ENCODE results near the gene FCHSD2. TPM values are rescaled to one million over a fixed set of nuclear protein-coding genes. Genes with fewer than 3 reads are reported as not detected.
"Not testable (repeated sequence)": the region's sequence is repeated elsewhere in the genome, so short reads cannot be mapped to it uniquely, and the experiment has no call there.

Gene FCHSD2
- total RNA-seq, 1 donor from 2014 or later = 32.7 TPM

DNA sequence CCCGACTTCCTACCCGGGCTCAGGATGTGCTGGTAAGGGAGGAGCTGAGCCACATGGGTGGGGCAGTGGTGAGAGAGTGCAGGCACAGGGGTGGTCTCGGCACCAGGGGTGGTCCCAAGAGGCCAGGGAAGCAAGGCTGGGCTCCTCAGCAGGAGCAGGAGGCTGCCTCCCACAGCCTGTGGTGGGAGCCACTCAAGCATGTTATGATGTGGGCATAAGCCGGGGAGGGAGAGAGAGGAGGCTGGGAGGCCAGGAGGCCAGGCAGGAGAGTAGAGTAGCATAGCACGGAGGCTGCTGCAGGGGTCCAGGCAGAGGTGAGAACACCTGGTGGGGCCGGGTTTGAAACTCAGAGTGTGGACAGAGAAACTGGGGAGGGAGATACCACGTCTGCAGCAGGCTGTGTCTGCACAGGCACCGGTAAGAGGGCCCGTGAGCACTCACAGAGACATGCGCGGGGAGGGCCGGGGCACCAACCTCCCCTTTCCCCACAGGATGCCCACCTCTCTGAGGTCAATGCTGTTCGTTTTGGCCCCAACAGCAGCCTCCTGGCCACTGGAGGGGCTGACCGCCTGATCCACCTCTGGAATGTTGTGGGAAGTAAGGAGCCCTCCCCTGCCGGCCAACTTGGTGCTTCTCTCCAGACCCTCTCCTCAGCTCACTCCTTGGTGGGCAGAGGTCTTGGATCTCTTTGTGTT lies 317.2 kb downstream of the FCHSD2 start:
- intact Hi-C loops (cut with micrococcal nuclease) = no loop called here
- ATAC-seq (no peak), DNase-seq (no peak)

DNA sequence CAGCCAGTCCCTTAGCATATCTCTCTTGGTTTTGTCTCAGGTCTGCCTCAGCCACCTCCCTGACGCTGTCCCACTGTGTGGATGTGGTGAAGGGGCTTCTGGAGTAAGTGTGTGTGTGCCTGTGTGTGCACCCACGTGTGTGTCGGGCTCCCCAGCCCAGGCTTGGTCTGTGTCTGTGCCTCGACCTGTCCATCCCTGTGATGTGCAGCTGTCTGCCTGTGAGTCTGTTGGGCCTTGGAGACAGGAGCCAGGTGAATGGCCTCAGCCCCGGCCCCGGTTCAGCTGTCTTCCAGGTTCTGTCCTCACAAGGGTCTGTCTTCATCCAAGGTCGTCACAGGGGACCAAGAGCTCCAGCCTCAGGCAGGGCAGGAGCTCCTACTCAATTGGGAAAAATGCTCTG lies 318.1 kb downstream of the FCHSD2 start:
- intact Hi-C loops (cut with micrococcal nuclease) = no loop called here
- DNase-seq (no peak), ATAC-seq (no peak)

DNA sequence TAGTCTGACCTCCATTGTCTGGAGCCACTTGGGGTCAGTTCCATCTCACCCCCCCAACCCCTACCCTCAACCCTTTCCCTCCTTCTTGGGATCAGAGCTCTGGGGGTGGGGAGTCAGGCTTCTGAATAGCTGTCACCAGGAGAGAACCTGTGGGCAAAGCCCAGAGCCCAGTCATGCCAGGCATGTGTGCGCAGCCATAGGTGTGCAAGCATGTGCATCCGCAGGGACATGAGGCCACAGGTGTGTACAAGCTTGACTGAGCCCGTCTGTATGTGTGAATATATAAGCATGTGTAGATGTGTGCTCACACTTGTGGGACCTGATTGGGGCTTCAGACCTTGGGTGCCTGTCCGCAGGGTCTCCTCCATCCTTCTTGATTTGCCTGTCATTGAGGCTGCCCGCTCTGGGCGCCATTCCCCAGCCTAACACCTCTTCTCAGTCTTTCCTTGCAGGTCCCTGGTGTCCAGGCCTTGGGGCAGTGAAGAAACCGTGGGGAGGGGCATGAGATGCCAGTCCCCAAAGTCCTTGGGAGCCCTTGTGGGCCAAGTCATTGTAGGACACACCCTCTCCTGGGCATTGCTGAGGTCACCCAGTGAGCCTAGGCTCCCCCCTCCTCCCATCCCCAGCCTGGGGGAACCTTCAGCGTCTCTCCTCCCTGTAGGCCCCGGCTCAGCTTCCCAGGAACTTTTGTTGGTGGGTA lies 318.9 kb downstream of the FCHSD2 start:
- intact Hi-C loops (cut with micrococcal nuclease) = no loop called here
- ATAC-seq (no peak), DNase-seq (no peak)

DNA sequence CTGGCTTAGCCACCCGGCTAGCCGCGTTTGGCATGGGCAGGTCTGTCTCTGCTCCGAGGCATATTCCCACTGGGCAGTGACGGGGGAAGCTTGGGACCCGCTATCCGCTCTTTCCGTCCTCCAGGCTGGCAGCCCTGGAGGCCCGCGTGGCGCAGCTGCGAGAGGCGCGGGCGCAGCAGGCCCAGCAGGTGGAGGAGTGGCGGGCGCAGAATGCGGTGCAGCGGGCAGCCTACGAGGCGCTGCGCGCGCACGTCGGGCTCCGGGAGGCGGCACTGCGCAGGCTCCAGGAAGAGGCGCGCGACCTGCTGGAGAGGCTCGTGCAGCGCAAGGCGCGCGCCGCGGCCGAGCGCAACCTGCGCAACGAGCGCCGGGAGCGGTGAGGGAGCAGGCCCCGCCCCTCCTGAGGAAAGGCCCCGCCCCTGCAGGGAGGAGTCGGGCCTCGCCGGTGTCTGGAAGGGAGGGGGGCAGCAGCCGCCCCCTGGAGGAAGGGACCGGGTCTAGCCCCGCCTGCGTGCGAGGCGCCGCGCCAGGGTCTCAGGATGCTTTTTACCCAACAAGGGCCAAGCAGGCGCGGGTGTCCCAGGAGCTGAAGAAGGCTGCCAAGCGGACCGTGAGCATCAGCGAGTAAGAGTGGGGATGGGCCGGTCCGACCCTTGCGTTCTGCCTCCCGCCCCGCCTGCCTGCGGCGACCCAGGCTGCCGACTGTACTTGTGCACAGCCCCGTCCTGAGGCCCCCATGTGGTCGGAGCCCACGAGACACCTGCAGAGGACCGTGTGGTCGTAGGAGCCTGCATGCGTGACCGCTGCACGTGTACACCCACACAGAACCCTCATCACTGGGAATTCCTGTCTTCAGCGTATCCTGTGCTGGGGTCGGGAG lies 320.0 kb downstream of the FCHSD2 start:
- DNase-seq (peak; percentile 94), ATAC-seq (peak; percentile 84)
- intact Hi-C loops (cut with micrococcal nuclease) = no loop called here

DNA sequence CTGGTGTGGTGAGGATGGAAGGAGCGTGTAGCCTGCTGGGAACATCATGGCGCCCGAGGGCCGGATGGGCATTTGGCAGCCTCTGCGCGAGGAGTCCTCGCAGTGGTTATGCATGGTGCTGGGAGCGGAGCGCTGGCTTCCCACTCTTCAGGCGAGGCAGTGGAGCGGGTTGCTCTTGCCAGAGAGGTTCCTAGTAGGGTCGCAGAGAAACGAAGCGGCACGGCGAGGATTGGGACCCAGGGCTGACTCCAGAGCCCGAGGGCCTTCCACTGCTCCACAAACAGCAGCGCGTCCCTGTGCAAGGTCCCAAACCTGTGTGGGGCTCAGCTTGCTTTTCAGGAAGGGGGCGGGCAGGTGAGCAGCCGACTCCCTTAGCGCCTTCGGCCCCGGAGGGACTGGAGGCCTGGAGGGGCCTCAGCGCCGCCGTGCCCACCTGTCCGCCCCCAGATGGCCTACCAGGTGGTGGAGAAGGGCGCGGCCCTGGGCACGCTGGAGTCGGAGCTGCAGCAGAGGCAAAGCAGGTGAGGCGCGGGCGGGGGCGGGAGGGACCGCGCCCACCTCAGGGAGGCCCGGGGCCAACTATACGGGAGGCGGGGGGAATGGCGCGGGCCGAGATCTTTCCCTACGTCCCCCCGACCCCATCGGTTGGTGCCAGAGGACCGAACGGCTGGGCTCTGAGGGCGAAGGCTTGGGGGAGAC lies 320.7 kb downstream of the FCHSD2 start:
- intact Hi-C loops (cut with micrococcal nuclease) = no loop called here
- ATAC-seq (peak; percentile 4), DNase-seq (no peak)

DNA sequence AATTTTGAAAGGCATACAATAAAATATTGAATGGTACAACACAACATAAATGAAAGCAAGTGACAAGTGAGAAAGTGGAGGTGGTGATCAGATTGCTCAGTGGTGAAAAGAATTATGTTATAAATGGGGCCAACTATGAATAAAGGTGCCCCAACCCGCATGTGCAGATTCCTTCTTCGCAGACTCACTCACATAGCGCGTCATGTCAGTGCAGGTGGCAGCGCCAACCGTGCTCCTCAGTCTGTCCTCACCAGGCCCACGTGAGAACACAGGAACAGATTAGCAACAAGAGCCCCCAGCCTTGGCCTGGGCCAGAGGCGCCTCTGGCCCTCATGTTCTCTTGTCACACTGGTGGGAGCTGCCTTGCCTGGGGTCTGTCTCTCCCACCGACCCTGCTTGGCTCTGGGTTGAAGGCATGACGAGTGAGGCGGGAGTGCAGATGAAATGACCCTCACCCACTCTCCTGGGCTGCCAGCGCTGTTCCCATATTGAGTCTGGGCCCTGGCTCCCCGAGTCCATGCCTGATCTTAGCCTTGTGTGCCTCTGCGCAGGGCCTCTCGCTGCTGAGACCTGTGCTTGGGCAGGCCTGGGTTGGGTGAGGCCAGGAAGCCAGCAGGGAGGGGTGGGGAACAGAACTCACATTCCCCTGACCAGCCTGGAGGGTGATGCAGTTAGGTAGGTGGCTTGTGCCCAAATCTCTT lies 321.5 kb downstream of the FCHSD2 start:
- ATAC-seq (no peak), DNase-seq (no peak)
- intact Hi-C loops (cut with micrococcal nuclease) = no loop called here

DNA sequence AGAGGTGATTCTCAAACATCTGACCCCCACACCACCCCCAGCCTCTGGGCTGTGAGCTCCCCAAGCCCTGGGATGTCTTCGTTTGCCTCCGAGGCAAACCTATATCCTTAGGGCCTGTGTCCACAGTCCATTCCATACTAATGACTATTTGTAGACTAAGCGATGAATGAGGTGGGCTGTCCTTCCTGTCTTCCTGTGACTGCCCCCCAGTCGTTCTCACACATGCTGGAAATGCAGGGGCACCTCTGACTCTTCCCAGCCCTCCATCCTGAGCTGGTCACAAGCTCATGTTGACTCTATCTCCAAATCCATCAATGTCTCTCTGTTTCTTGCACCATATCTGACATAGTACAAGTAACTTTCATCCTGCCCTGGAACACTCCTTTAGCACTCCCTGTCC lies 323.1 kb downstream of the FCHSD2 start:
- DNase-seq = no peak
- intact Hi-C loops (cut with micrococcal nuclease) = no loop called here
- no peak for ATAC-seq

DNA sequence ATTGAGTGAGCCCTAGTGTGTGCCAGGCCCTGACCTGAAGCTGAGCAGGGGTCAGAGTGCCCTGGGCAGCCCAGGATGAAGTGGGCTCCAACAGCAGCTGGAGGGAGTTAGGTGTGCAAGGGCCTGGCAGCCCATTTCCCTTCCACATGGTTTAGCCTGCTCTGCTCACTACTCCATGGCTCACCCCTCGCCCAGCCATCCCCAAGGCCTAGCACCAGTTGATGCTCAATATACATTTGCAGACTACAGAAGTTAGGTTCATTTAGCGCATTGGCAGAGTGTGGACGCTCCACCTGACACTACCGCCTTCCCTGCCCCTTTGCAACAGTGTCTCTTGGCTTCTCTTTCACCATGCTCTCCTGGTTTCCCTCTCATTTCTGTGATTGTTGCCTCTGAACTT lies 324.2 kb downstream of the FCHSD2 start:
- no peak for DNase-seq

DNA sequence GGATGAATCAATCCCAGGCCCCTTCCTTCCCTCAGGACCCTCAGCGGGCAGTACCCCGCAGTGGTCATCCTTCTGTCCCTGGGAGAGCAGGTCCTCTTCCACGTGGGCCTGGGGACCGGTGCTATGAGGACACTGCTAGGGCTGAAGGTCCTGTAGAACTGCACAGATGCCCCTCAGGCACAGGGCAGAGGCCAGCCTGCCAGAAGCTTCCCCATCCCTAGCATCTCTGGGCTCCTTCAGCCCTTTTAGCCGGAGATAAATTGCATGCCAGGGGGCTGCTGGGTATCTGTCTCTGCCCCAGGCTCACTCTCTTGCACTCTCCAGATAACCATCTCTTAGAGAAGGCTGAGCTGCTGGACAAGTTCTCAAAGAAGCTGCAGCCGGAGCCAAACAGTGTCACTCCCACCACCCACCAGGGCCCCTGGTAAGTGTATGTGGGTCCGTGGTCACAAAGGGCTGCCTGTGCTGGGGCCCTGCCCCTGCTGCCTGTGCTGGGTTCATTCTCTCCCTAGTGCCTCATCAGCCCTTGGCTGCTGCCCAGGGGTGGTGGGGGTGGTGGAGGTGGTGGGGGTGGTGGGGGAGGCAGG lies 325.6 kb downstream of the FCHSD2 start:
- intact Hi-C loops (cut with micrococcal nuclease) = no loop called here
- no peak for ATAC-seq
- DNase-seq = no peak

More for the DNA sequence above, 324.2 kb downstream of the FCHSD2 start:
- intact Hi-C loops (cut with micrococcal nuclease) = no loop called here
- ATAC-seq = no peak

DNA sequence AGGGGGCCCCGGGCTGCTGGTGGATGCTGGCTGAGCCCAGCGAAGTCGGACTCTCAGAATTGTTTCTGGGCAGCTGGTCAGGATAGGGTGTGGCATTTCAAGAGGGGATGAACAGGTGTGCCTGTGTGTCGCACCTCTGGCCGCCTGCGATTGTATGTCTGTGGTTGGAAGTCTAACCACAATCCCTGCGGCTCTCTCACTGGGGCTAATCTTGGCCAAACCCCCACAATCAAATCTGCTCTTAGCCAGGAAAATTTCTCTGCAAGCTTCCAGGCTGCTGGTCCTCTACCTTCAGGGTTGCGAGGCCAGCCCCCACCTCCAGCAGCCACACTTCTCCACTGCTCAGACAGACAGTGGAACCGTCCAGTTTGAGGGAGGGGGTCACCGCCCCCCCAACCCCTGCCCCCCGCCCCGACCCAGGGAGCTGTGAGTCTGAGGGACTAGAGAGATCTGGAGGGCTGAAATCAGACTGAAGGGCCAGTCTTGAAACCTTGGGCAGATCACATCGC lies 327.0 kb downstream of the FCHSD2 start:
- DNase-seq (no peak), ATAC-seq (no peak)
- intact Hi-C loops (cut with micrococcal nuclease) = no loop called here

DNA sequence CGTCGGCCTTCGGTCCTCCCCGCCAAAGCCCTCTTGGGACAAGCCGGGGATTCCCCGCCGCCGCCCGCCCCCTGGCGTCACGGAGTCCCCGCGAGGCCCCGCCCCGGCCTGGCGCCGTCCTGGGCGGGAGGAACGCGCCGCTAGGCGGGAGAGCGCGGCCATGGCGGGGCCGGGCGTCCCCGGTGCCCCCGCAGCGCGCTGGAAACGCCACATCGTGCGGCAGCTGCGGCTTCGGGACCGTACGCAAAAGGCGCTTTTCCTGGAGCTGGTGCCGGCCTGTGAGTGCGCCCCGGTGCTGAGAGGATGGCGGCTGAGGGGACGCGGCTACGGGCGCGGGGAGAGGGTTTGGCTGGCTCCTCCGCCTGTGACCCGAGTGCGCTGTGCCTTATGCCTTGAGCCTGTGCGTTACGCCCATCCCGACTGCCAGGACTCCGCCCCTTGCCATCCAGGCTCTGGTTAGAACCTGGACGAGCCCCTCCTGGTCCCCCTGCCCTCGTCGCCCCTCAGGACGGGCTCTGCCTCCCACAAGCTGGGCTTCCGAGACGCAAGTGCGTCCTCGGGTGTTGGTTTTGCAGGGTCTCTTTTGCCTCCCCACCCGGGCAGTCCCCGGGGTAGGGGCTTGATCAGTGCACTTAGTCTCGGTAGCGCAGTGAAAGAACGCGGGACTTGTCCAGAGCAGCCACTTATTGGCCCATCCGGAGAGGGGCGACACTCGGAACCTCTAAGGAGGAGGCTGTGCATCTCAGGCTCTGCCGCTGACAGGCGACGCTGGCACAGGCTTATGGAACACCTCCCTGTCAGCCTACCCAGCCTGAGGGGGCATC lies 327.6 kb downstream of the FCHSD2 start, which contains the start of gene ATG16L2:
ATG16L2 (plus strand) TSS at position 126 of the 824 bp plus-strand sequence; CDS start at position 161, 35 bp downstream.
- ATAC-seq = peak; percentile 95
- peak; percentile 93 for DNase-seq
- intact Hi-C loops (cut with micrococcal nuclease) = no loop called here

DNA sequence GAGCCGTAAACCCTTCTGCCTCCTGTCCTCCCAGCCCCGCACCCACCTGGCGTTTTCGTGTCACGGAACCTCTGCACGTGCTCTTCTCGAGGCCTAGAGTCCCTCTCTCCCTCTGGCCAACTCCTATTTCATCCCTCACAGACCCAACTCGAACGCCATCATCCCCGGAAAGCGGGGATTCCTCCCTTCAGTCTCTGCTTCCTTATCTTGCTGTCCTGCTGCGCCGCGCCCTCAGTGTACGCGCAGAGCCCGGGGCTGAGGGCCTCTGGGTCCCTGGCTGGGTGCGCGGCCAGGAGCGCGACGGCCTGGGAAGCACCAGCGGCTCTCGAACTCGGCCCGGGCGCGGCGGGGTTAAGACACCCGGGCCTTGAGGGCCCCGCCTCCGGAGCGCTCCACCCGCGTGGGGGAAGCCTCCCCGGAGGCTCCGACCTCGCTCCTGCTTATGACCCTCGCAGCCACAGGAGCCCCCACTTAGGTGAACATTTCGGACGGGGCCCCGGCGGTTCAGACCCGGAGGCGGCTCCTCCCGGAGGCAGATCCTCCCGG lies 328.3 kb downstream of the FCHSD2 start:
- intact Hi-C loops (cut with micrococcal nuclease) = no loop called here
- DNase-seq (peak; percentile 92), ATAC-seq (peak; percentile 88)

DNA sequence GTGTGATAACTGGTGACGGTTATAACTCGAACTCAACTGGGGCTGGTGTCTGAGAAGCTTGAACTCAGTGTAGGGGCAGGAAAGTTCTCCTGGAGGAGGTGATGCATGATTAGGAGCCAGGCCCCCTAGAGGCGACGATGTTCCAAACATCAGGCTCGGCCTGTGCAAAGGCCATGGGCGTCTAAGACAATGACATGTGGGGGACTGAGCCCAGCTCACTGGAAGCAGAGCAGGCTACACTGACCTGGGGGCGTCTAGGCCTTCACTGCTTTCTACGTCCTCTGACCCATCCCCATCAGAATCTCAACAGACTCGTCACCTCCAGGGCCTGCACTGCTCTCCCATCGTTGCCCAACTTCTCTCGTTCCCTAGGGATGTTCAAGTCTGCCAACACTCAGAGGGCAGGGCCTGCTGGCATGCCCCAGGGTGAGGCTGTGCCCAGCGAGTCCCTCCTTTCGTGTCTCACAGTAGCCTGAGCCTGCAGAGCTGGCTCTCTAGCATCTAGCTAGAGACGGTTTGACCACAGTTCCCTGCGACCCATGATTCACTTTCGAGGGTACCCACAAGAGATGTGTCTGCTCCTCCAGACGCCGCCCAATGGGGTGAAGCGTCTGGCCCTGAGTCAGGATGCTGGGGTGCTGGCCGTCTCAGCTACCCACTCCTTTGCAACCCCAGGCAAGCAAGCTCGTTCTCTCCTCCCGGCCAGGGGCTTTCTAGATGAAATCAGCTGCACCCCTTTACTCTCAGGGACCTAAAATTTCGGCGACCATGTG lies 329.0 kb downstream of the FCHSD2 start:
- intact Hi-C loops (cut with micrococcal nuclease) = no loop called here
- DNase-seq = peak; percentile 64
- peak; percentile 35 for ATAC-seq

DNA sequence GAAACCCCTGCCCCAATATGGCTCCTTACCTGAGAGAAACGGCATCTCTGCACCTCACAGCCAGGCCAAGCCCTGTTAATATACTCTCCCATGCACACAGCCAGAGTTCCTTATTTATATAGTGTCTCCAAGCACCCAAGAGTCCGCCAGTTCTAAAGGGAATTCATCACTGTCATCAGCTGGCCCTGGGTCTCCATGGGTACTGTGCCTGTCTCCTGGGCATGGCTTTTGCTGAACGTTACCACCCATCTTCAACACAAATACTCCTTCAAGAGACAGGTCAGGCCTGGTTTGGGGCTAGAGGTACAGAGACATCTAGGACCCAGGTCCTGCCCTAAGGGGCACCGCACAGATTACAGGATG lies 329.5 kb downstream of the FCHSD2 start:
- no peak for ATAC-seq
- no peak for DNase-seq
- intact Hi-C loops (cut with micrococcal nuclease) = no loop called here

DNA sequence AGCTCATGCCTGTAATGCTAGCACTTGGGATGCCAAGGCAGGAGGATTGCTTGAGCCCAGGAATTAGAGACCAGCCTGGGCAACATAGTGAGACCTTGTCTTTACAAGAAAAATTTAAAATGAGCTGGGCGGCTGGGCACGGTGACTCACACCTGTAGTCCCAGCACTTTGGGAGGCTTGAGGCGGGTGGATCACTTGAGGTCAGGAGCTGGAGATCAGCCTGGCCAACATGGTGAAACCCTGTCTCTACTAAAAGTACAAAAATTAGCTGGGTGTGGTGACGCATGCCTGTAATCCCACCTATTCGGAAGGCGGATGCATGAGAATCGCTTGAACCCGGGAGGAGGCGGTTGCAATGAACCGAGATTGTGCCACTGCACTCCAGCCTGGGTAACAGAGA lies 330.4 kb downstream of the FCHSD2 start:
- DNase-seq; ATAC-seq; intact Hi-C loops (cut with micrococcal nuclease): not testable (repeated sequence)

DNA sequence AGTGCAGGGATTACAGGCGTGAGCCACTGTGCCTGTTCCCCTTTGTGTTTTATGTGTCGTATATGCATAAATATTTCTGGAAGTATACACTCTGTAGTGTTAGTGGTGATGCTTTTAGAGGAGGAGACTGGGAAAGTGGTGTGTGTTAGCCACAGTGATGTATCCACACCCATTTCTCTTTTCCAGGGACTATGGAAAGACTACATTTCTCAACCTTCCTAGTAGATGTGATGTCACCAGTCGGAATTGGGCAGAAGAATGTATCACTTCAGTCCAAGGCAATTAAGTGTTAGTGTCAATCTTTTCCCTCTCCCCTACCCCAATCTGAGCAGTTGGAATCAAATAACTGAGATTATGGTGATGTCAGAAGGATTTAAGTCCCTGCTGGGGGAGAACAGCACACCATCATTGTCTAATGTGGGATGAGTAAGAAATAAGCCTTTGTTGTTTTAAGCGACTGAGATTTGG lies 333.8 kb downstream of the FCHSD2 start:
- DNase-seq (no peak), ATAC-seq (no peak)
- intact Hi-C loops (cut with micrococcal nuclease) = no loop called here
